Left lung (tissue), 10 donors: ENCODE data around the gene HSPA1B. TPM values are rescaled to one million over a fixed set of nuclear protein-coding genes. Genes with fewer than 3 reads are reported as not detected.
"Not testable (repeated sequence)": the region's sequence is repeated elsewhere in the genome, so short reads cannot be mapped to it uniquely, and the experiment has no call there.

Source experiments
- ATAC-seq: fragments of 200-7000 bp; cut with Tn5 transposase; one replicate; pipeline ENCODE4 v1.9.1; 2020; ENCODE audit warnings: moderate library complexity
- DNase-seq, 4 donors: peaks; one replicate each; pipeline ENCODE4 v3.0.0-alpha.2; 2013 to 2020
- H3K27ac ChIP-seq, 2 donors: fragments of 200-600 bp; sonication (generic) in 1 of 2; one replicate each; pipeline versions ENCODE4 v1.5.0 to v1.8.0; 2020 to 2021
- H3K27me3 ChIP-seq, 2 donors: fragments of 200-600 bp; sonication (generic) in 1 of 2; one replicate each; pipeline versions ENCODE4 v1.5.0 to v1.8.0; 2020 to 2021
- H3K36me3 ChIP-seq, 2 donors: fragments of 200-600 bp; sonication (generic) in 1 of 2; one replicate each; pipeline versions ENCODE4 v1.5.0 to v1.8.0; 2020 to 2021
- H3K4me1 ChIP-seq, 2 donors: fragments of 200-600 bp; one replicate each; pipeline ENCODE4 v1.8.0; 2021
- H3K4me3 ChIP-seq, 2 donors: fragments of 200-600 bp; sonication (generic) in 1 of 2; one replicate each; pipeline versions ENCODE4 v1.5.0 to v1.8.0; 2020 to 2021; ENCODE audit warnings: mild to moderate bottlenecking in 1 of 2
- H3K9me3 ChIP-seq, 2 donors: fragments of 200-600 bp; sonication (generic) in 1 of 2; one replicate each; pipeline versions ENCODE4 v1.5.0 to v1.8.0; 2020 to 2021
- CTCF ChIP-seq, 2 donors: fragments of 200-600 bp; sonication (generic) in 1 of 2; IDR thresholded peaks; one replicate each; pipeline versions ENCODE4 v1.5.0 to v1.8.0; 2021; ENCODE audit warnings: antibody characterized with exemption in 2 of 2
- intact Hi-C, 2 donors: fragments of 100-400 bp; cut with DNase I; formaldehyde crosslinking; loops; one replicate each; pipeline versions ENCODE4 v1.11.2 to v1.14.2; 2022
- polyA plus RNA-seq, 6 donors: library from polyadenylated mRNA; unstranded; fragments of 120-200 nt; gene quantifications; one replicate each; pipeline ENCODE4 v1.2.1, GENCODE V29; 2013; ENCODE audit not compliant: insufficient read length in 6 of 6
- total RNA-seq, 2 donors: library from RNA; stranded (reverse); fragmentation: NEBNext Ultra II Directional; extraction: Animal tissue kit (Norgen Biotek cat#: 25700); gene quantifications; one replicate each; pipeline ENCODE4 v1.2.1, GENCODE V29; 2021
- donor health status: DM: no; HTN: yes; CAD: no.
- donor health status: DM: no; HTN: no; CAD: no.

The HSPA1B gene
- total and polyA plus RNA-seq, 8 donors: 66.6 to 180 (median 97.0) TPM

DNA sequence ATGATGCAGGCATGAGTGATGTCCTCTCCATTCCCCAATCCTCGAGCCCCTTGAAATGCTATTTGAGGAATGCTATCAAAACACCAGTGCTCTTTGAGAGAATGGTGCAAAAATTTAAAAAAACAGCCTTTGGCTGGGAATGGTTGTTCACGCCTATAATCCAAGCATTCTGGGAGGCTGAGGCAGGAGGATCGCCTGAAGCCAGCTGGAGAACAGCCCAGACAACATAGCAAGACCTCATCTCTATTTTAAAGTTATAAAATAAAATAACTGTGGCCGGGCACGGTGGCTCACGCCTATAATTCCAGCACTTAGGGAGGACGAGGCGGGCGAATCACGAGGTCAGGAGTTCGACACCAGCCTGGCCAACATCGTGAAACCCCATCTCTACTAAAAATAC, 27.8 kb upstream of the HSPA1B start:
- H3K36me3 ChIP-seq: peaks cover 0 to 36% of the 10 kb centered on the region in 2 donors
- intact Hi-C loops: no loop called here
- no peak for ATAC-seq
- no peak overlapping the region for H3K27ac ChIP-seq
- no peak overlapping the region for H3K4me3 ChIP-seq
- DNase-seq: no peak
- H3K27me3 ChIP-seq: no peaks in the 10 kb centered on the region
- peaks cover 6 to 28% of the 10 kb centered on the region in 2 donors for H3K4me1 ChIP-seq
- no peaks in the 10 kb centered on the region for H3K9me3 ChIP-seq
- TF ChIP-seq CTCF (IDR thresholded peaks at IDR 0.05): no peak

- intact Hi-C loops, DNase-seq, ATAC-seq, H3K27ac ChIP-seq, H3K9me3 ChIP-seq, H3K27me3 ChIP-seq, H3K4me3 ChIP-seq: not testable (repeated sequence)
- H3K36me3 ChIP-seq: peaks cover 0 to 36% of the 10 kb centered on the region in 2 donors
- peaks cover 8 to 34% of the 10 kb centered on the region in 2 donors for H3K4me1 ChIP-seq
Observed at GRCh38 chr6:31801031-31801927, 26.3 kb upstream of the HSPA1B start.

DNA sequence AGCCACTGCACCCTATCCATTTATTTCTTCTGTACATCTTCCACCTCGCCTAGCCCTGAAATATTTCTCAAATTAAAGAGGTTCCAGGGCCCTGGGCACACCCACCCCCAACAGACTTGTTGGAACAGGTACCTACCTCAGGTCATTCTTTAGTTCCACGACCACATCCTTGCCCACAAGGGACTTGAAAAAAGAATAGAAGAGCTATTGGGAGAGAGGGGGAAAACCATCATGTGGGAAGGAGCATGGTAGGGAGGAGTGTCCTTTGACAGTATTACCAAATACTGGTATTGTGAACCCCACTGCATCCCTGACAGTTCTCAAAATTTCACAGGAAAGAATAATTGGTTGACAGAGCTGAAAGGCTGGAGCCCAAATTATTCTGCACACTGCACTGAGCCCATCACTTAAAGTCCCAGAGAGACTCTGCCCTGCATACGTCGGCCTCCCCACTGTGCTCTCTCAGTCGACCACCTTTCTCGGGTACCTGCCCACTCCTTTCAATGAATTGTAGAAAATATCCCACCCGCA, 21.5 kb upstream of the HSPA1B start:
- Histone ChIP-seq H3K36me3 (peaks cover 0 to 30% of the 10 kb centered on the region in 2 donors), H3K27ac (peak overlapping the region; percentile 90 to 96), H3K4me1 (peaks cover 7 to 26% of the 10 kb centered on the region in 2 donors), H3K4me3 (peak overlapping the region; percentile 66), H3K9me3 (no peaks in the 10 kb centered on the region), H3K27me3 (no peaks in the 10 kb centered on the region)
- no peak for TF ChIP-seq CTCF (IDR thresholded peaks at IDR 0.05)
- intact Hi-C loops: no loop called here
- DNase-seq (no peak), ATAC-seq (peak; percentile 6)

DNA sequence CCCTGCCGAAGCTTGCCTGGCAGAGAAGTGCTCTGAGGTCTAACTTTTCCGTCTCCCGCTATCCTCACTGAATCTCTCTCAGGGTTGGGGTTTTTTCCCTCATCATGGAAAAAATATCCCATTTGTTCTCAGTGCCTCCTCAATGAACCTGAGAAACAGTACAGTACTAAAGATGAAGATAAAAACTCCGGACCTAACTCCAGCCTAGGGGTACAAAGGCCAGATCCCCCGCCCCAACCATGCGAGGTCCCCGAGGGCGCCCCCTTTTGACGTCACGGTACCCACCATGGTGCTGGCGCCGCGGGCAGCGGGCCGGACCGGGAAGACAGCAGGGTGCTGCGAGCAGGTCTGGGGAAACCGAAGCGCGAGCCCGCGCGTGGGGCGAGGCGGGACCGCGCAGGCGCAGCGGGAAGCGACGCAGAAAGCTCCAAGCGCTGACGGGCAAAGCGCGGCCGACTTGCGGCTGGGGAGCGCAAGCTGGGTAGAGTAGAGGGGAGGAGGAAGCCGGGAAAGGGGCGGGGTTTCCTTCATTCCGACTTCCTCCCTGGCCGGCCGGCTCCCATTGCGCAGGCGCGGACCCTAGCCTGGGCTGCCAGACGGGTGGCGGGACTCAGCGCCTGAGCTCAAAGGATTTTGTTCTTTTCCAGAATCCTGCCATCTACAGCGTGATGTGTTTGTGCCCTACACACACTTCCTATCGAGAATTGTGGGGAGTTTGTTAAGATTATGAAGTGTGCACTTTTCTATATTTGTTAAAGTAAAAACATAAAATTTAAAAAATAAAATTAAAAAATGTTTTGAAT, 20.9 kb upstream of the HSPA1B start, which contains the start of gene LSM2:
Gene LSM2 (minus strand): TSS at position 497 of the 803 bp plus-strand sequence. CDS start 209 bp downstream, at position 288.
- peak; percentile 99 for ATAC-seq
- no peaks in the 10 kb centered on the region for H3K9me3 ChIP-seq
- peaks cover 7 to 26% of the 10 kb centered on the region in 2 donors for H3K4me1 ChIP-seq
- peaks cover 0 to 25% of the 10 kb centered on the region in 2 donors for H3K36me3 ChIP-seq
- peak within 1 kb of the TSS; percentile 90 to 96 for H3K27ac ChIP-seq
- peak; percentile 97 to 100 (median 98) for DNase-seq
- intact Hi-C loops: no loop called here
- peak in 1 of 2 donors; percentile 35 for TF ChIP-seq CTCF (IDR thresholded peaks at IDR 0.05)
- no peaks in the 10 kb centered on the region for H3K27me3 ChIP-seq
- H3K4me3 ChIP-seq: peak within 1 kb of the TSS; percentile 66

GRCh38 chr6:31808599-31808998, 18.9 kb upstream of the HSPA1B start:
- H3K27ac ChIP-seq, intact Hi-C loops, H3K27me3 ChIP-seq, H3K36me3 ChIP-seq, H3K4me3 ChIP-seq, ATAC-seq, H3K9me3 ChIP-seq, DNase-seq: not testable (repeated sequence)
- H3K4me1 ChIP-seq: peaks cover 11 to 38% of the 10 kb centered on the region in 2 donors
